Panc1 (cell line): ENCODE data around the gene PRUNE2. TPM values are rescaled to one million over a fixed set of nuclear protein-coding genes. Genes with fewer than 3 reads are reported as not detected.

Experiments used
- ATAC-seq: fragments of 200-7000 bp; cut with Tn5 transposase; 2 replicates; pipeline ENCODE4 v1.9.1; 2020; ENCODE audit warnings: mild to moderate bottlenecking, moderate library complexity
- BruUV-seq: library from RNA; stranded (reverse); fragments of 400-500 nt; replicated peaks from 2 replicates; lab custom pipeline; 2021; lab: Mats Ljungman, UMichigan
- CTCF ChIA-PET: fragments of 300-600 bp; sonication (Branson Sonifier 250); formaldehyde crosslinking; loops from one replicate; lab custom pipeline; 2022; ENCODE audit warnings: antibody characterized with exemption; lab: Charles Lee
- POLR2A ChIA-PET: fragments of 300-600 bp; sonication (Branson Sonifier 250); formaldehyde crosslinking; loops from one replicate; lab custom pipeline; 2022; ENCODE audit warnings: antibody characterized with exemption; lab: Charles Lee
- DNase-seq: peaks from one replicate; pipeline ENCODE4 v3.0.0-alpha.2; 2010; ENCODE audit warnings: low read depth, low spot score
- H3K27ac ChIP-seq: 2 replicates; pipeline ENCODE4 v1.5.1; 2011; ENCODE audit warnings: mild to moderate bottlenecking, low read length, inconsistent platforms
- H3K27me3 ChIP-seq: fragments of 200-500 bp; sonication (Bioruptor generic); 2 replicates; pipeline ENCODE4 v1.6.0; 2014; ENCODE audit warnings: low read length, inconsistent platforms; ENCODE audit not compliant: control insufficient read depth, insufficient read depth
- H3K36me3 ChIP-seq: fragments of 200-500 bp; sonication (Bioruptor generic); 2 replicates; pipeline ENCODE4 v1.5.1; 2014; ENCODE audit warnings: inconsistent platforms, mild to moderate bottlenecking, low read length, moderate library complexity; ENCODE audit not compliant: control insufficient read depth, insufficient read depth
- H3K4me1 ChIP-seq: 2 replicates; pipeline ENCODE4 v1.5.1; 2011; ENCODE audit warnings: inconsistent platforms, mild to moderate bottlenecking, low read length, moderate library complexity; ENCODE audit not compliant: control insufficient read depth, insufficient read depth
- H3K4me3 ChIP-seq, 2 experiments: 2 replicates each; pipeline ENCODE4 v1.5.1; 2011 to 2012; ENCODE audit warnings: low read depth in 2 of 2, low read length in 2 of 2, mild to moderate bottlenecking in 2 of 2, inconsistent platforms in 1 of 2, moderate library complexity in 1 of 2
- H3K9me3 ChIP-seq: fragments of 200-500 bp; sonication (Bioruptor generic); 2 replicates; pipeline ENCODE4 v1.5.1; 2014; ENCODE audit warnings: low read depth, mild to moderate bottlenecking, inconsistent platforms, low read length, moderate library complexity; ENCODE audit not compliant: control insufficient read depth, insufficient read depth
- CTCF ChIP-seq: fragments of 450-650 bp; IDR thresholded peaks from 2 replicates; pipeline ENCODE4 v1.5.1; 2017; ENCODE audit warnings: mild to moderate bottlenecking
- POLR2AphosphoS5 ChIP-seq: IDR thresholded peaks from 2 replicates; pipeline ENCODE4 v1.6.1; 2012; ENCODE audit warnings: mild to moderate bottlenecking, low read depth, low read length, moderate library complexity
- REST ChIP-seq, 2 experiments: IDR thresholded peaks; 2 replicates each; pipeline ENCODE4 v1.6.1; 2011 to 2012; ENCODE audit warnings: low read depth in 2 of 2, control low read depth in 1 of 2, low read length in 1 of 2, mild to moderate bottlenecking in 1 of 2, moderate library complexity in 1 of 2; ENCODE audit not compliant: insufficient read depth in 1 of 2
- SIN3A ChIP-seq: IDR thresholded peaks from 2 replicates; pipeline ENCODE4 v1.6.1; 2012; ENCODE audit warnings: low read depth, mild to moderate bottlenecking, low read length, moderate library complexity, borderline replicate concordance; ENCODE audit not compliant: insufficient read depth
- TCF7L2 ChIP-seq: IDR thresholded peaks from 2 replicates; pipeline ENCODE4 v1.6.1; 2011; ENCODE audit warnings: mild to moderate bottlenecking, low read depth, low read length, inconsistent platforms
- in situ Hi-C: cut with HindIII; loops from 2 replicates; pipeline ENCODE4 v1.10.0; 2016; ENCODE audit warnings: low sequenced_read_pairs, low pct_unique_long_range_greater_than_20kb
- intact Hi-C: fragments of 100-400 bp; cut with micrococcal nuclease; formaldehyde crosslinking; loops from one replicate; pipeline ENCODE4 v1.10.0; 2022; ENCODE audit not compliant: unreplicated experiment
- total RNA-seq: library from RNA; stranded (reverse); gene quantifications from one replicate; pipeline ENCODE4 v1.2.1, GENCODE V29; 2021; ENCODE audit not compliant: unreplicated experiment

Gene PRUNE2
- total RNA-seq, 1 experiment from 2014 or later = 0.18 TPM

- Histone ChIP-seq H3K36me3 (no peaks in the 10 kb centered on the region), H3K4me3 (no peak overlapping the region), H3K4me1 (no peaks in the 10 kb centered on the region), H3K27me3 (peaks cover 3% of the 10 kb centered on the region; the same call in 1 of the 2 replicates), H3K9me3 (no peaks in the 10 kb centered on the region), H3K27ac (no peak overlapping the region)
- intact Hi-C loops = no loop called here
- no peak for DNase-seq
- no peak for TF ChIP-seq CTCF
- TF ChIP-seq POLR2AphosphoS5 = no peak
- no peak for TF ChIP-seq SIN3A
- CTCF ChIA-PET = no interaction called here
- no peak for ATAC-seq
- POLR2A ChIA-PET = no interaction called here
- BruUV-seq = no TSS peak
- in situ Hi-C loops = no loop called here
These were observed 205.9 kb downstream of the PRUNE2 start for GRCh38 chr9:76699971-76700370.

- no peak for DNase-seq
- TF ChIP-seq SIN3A (no peak), CTCF (no peak)
- in situ Hi-C loops (no loop called here), intact Hi-C loops (no loop called here)
- Histone ChIP-seq H3K27ac (no peak overlapping the region), H3K9me3 (no peaks in the 10 kb centered on the region), H3K27me3 (no peaks in the 10 kb centered on the region), H3K4me1 (no peaks in the 10 kb centered on the region), H3K4me3 (no peak overlapping the region), H3K36me3 (no peaks in the 10 kb centered on the region)
- ChIA-PET POLR2A (no interaction called here), CTCF (no interaction called here)
- ATAC-seq = no peak
- no TSS peak for BruUV-seq
These were observed 208.4 kb downstream of the PRUNE2 start for GRCh38 chr9:76697554-76697953.

GRCh38 chr9:76697081-76697480 is 208.8 kb downstream of the PRUNE2 start:
- ChIA-PET CTCF (no interaction called here), POLR2A (no interaction called here)
- no peak overlapping the region for H3K4me3 ChIP-seq
- H3K27ac ChIP-seq = no peak overlapping the region
- intact Hi-C loops = no loop called here
- ATAC-seq (no peak), DNase-seq (no peak)
- no peaks in the 10 kb centered on the region for H3K36me3 ChIP-seq
- TF ChIP-seq SIN3A (no peak), CTCF (no peak), TCF7L2 (no peak), REST (IDR thresholded peaks at IDR 0.05; ENCODE audit: insufficient read depth in 1 of 2, low read depth in 2 of 2, low read length in 1 of 2) (no peak), POLR2AphosphoS5 (no peak)
- H3K27me3 ChIP-seq = no peaks in the 10 kb centered on the region
- no TSS peak for BruUV-seq
- in situ Hi-C loops = no loop called here
- peaks cover 4% of the 10 kb centered on the region; the same call in 1 of the 2 replicates for H3K4me1 ChIP-seq
- H3K9me3 ChIP-seq = no peaks in the 10 kb centered on the region
